ENCODE measurements around the gene COL1A2. TPM values are rescaled to one million over a fixed set of nuclear protein-coding genes. Genes with fewer than 3 reads are reported as not detected.

Gene COL1A2
- total RNA-seq, 2 experiments from 2014 or later: 0.28 to 0.33 TPM

DNA sequence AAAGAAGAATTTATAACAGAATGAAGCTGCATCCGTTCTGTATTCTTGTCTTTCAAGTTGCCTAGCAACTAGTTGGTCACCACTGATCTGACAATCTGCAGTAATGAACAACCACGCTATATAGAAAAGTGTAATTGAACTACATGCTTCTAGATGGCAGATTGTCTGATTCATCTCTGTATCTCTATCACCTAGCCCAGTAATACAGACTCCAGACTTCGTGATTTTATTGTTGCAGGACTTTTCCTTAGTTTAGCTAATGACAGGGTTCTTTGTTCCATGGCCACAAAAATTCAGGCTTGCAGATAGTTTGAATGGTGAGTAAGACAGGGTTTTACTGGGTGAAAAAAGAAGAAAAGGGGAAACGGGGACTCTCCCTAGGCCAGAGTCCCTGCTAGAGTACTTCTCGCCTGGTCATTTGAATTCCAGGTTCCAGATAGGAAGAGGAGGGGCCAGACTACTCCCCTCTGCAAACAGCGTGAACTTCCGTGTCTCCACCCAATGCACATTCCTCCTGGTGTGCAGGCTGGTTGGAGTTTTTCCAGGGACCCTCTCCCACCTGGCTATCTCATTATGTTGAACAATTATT is 45.9 kb downstream of the COL1A2 start:
- Histone ChIP-seq H3K4me1 (ENCODE audit: insufficient read depth, low read length) (no peaks in the 10 kb centered on the region), H3K27me3 (ENCODE audit: control insufficient read depth in 1 of 2, insufficient read depth in 2 of 2, low read length in 2 of 2) (peaks cover 0 to 18% of the 10 kb centered on the region in 2 experiments), H3K4me3 (ENCODE audit: low read length) (no peak overlapping the region), H3K27ac (ENCODE audit: low read depth in 1 of 2, low read length in 2 of 2) (no peak overlapping the region), H3K36me3 (ENCODE audit: insufficient read depth, low read length) (no peaks in the 10 kb centered on the region), H3K9me3 (ENCODE audit: control insufficient read depth in 1 of 2, insufficient read depth in 1 of 2, low read length in 2 of 2) (no peaks in the 10 kb centered on the region)
- DNase-seq: no peak
- H3K36me3 Mint-ChIP-seq (ENCODE audit: low read depth): no peaks in the 10 kb centered on the region
- no peak for TF ChIP-seq CTCF (IDR thresholded peaks at IDR 0.05)
- H3K4me1 Mint-ChIP-seq (ENCODE audit: low read depth): peaks cover 6% of the 10 kb centered on the region
- ATAC-seq (ENCODE audit: poor library complexity): no peak
- no peak overlapping the region for H3K27ac Mint-ChIP-seq
- no peak overlapping the region for H3K4me3 Mint-ChIP-seq
- H3K9me3 Mint-ChIP-seq: no peaks in the 10 kb centered on the region
- peaks cover 46% of the 10 kb centered on the region for H3K27me3 Mint-ChIP-seq
- ChIA-PET POLR2A (no interaction called here), CTCF (interaction anchor here (0.8 kb wide), 1 partner anchor 8 kb away, joined by 3 read pairs; no protein-coding TSS in a partner anchor)
- intact Hi-C loops (cut with DNase I, micrococcal nuclease): no loop called here

DNA sequence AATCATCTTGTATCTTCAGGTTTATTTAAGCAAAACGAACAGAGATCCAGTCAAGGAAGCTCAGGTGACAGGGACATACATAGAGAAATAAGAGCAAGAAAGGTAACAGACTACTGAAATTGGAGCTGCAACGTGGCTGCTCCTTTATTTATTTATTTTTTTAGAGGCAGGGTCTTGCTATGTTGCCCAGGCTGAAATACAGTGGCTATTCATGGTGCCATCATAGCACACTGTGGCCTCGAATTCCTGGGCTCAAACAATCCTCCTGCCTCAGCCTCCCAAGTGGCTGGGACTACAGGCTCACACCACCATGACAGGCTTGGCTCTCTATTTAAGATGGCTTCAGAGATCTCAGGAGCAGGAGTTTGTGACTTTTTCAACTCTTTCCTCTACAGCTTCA is 46.4 kb downstream of the COL1A2 start:
- Histone ChIP-seq H3K27ac (ENCODE audit: low read depth in 1 of 2, low read length in 2 of 2) (no peak overlapping the region), H3K36me3 (ENCODE audit: insufficient read depth, low read length) (no peaks in the 10 kb centered on the region), H3K4me3 (ENCODE audit: low read length) (no peak overlapping the region), H3K4me1 (ENCODE audit: insufficient read depth, low read length) (no peaks in the 10 kb centered on the region), H3K27me3 (ENCODE audit: control insufficient read depth in 1 of 2, insufficient read depth in 2 of 2, low read length in 2 of 2) (peaks cover 0 to 16% of the 10 kb centered on the region in 2 experiments), H3K9me3 (ENCODE audit: control insufficient read depth in 1 of 2, insufficient read depth in 1 of 2, low read length in 2 of 2) (no peaks in the 10 kb centered on the region)
- Mint-ChIP-seq H3K27me3 (peaks cover 43% of the 10 kb centered on the region), H3K27ac (no peak overlapping the region), H3K4me3 (no peak overlapping the region), H3K36me3 (ENCODE audit: low read depth) (no peaks in the 10 kb centered on the region), H3K9me3 (no peaks in the 10 kb centered on the region), H3K4me1 (ENCODE audit: low read depth) (peaks cover 2% of the 10 kb centered on the region)
- TF ChIP-seq CTCF (IDR thresholded peaks at IDR 0.05): no peak
- ChIA-PET POLR2A (no interaction called here), CTCF (no interaction called here)
- ATAC-seq (ENCODE audit: poor library complexity) (no peak), DNase-seq (no peak)
- intact Hi-C loops (cut with DNase I, micrococcal nuclease): no loop called here

DNA sequence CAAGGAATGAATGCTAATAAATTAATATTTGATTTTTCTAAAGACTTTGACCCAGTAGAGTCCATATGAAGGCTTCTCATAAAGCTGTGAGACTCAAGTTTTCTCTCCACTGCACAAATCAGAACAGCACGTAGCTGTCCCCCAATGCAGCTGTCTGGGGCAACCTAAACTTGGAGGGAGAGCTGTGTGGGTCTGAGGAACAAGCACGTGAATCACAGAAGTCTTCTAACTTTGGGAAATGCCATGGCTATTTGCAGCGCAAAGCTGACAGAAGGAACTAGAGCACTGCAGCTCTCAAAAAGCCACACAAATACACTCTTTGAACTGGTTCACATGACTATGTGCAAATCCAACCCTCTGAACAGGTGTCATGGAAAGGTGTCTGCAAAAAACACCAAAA is 47.9 kb downstream of the COL1A2 start:
- no peak overlapping the region for H3K27ac ChIP-seq (ENCODE audit: low read depth in 1 of 2, low read length in 2 of 2)
- H3K27me3 Mint-ChIP-seq: peaks cover 41% of the 10 kb centered on the region
- H3K4me1 ChIP-seq (ENCODE audit: insufficient read depth, low read length): no peaks in the 10 kb centered on the region
- H3K27ac Mint-ChIP-seq: no peak overlapping the region
- TF ChIP-seq CTCF (IDR thresholded peaks at IDR 0.05): no peak
- H3K9me3 ChIP-seq (ENCODE audit: control insufficient read depth in 1 of 2, insufficient read depth in 1 of 2, low read length in 2 of 2): no peaks in the 10 kb centered on the region
- intact Hi-C loops (cut with DNase I, micrococcal nuclease): no loop called here
- CTCF ChIA-PET: no interaction called here
- no peaks in the 10 kb centered on the region for H3K36me3 Mint-ChIP-seq (ENCODE audit: low read depth)
- H3K27me3 ChIP-seq (ENCODE audit: control insufficient read depth in 1 of 2, insufficient read depth in 2 of 2, low read length in 2 of 2): peaks cover 0 to 1% of the 10 kb centered on the region in 2 experiments
- no peaks in the 10 kb centered on the region for H3K9me3 Mint-ChIP-seq
- H3K4me1 Mint-ChIP-seq (ENCODE audit: low read depth): no peaks in the 10 kb centered on the region
- no peaks in the 10 kb centered on the region for H3K36me3 ChIP-seq (ENCODE audit: insufficient read depth, low read length)
- no peak overlapping the region for H3K4me3 Mint-ChIP-seq
- ATAC-seq (ENCODE audit: poor library complexity) (no peak), DNase-seq (no peak)
- POLR2A ChIA-PET: no interaction called here
- no peak overlapping the region for H3K4me3 ChIP-seq (ENCODE audit: low read length)

Measured in CD4-positive, alpha-beta T cell (primary cell).